Iris pigment epithelial cell (primary cell): ENCODE measurements around the gene ANKRD28.
A peak's percentile ranks its signal among the peaks of the same experiment; 100 is the strongest.
"Not testable (repeated sequence)": the region's sequence is repeated elsewhere in the genome, so short reads cannot be mapped to it uniquely, and the experiment has no call there.

Source experiments
- DNase-seq: peaks from one replicate; pipeline ENCODE4 v3.0.0-alpha.2; 2011; ENCODE audit warnings: low read depth

The ANKRD28 gene

DNA sequence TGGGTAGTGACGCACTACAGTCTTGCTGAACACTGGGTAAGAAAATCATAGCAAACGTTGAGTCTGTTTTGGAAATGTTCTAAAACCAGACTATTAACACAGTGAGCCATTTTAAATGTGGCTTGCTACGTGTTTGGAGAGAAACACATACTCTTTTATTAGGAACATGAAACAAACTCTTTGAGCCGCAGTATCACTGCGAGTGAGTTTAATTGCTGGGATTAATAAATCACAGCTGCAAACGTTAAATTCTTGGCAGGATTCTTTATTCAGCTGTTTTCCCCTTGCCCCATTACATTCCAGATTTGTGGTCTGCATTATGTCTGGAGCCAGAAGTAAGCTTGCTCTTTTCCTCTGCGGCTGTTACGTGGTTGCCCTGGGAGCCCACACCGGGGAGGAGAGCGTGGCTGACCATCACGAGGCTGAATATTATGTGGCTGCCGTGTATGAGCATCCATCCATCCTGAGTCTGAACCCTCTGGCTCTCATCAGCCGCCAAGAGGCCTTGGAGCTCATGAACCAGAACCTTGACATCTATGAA is 162.6 kb downstream of the ANKRD28 start:
- DNase-seq = peak; percentile 70

DNA sequence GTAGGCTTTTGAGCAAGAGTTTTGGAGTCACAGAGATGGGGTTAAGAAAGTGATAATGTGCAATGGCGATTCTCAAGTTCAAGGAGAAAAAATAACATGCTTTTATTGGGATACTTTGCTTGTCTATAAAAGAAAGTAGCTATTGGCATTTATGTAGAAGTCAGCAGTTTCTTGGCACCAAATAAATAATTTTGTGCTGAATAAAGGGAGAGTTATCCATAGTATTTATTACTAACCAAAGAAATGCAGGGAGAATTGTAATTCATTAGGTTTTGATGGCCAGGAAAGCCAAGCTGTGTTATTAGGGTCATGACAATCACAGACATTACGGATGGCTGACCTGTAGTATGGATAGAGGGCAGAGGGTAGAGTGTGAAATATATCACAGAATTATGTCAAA is 163.1 kb downstream of the ANKRD28 start:
- no peak for DNase-seq

DNA sequence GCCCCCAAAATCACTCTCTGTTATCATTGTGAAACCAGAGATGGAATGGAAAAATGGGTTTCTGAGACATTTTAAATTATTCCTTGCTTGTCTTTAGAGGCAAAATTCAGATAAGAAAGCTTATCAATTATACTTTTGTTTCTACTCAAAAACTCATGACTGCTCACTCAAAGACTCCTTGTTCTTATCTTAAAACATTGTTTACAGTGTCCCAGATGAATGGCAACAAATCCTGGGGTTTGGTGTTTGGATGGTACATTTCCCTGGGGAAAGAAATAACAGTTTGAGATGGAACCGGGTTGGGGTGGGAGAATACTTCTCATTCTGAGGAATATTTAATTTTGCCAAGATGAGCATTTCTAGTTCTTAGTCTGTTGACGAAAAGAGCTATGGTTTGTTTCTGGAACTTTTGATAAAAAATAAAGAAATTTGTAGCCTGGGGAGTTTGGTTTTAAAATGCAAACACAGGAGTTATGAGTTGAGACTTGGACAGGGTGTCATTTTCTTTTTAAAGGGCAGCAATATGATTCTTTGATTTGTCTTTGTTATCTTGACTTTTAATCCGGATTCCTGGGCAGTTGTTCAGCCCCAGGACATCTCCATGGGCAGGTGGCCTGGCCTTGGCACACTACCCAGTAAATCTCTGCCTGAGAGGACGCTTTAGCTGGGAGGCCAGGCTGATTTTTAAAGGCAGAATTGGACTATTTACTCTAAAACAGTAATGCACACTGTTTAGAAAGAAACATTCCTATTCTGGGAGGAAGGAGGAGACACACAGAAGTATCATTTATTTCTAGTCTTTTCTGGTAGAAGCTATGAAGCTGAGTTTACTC is 163.8 kb downstream of the ANKRD28 start:
- DNase-seq = peak; percentile 41

DNA sequence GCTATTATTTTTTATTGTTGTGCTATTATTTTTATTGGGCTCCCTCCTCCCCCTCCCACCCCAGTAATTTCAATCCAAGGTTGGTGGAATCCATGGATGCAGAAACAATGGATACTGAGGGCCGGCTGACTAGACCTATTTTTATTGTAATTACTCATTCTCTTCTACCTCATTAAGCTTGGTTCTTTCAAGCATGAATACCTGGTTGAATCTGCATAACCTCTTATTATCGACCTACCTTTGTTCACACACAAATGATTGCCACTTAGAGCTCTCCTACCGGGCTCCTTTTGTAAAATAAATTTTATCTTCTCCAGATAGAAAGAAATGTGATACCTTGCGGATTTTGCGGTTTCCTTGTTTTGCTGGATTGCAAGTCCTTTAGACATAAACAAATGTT is 164.6 kb downstream of the ANKRD28 start:
- no peak for DNase-seq

DNA sequence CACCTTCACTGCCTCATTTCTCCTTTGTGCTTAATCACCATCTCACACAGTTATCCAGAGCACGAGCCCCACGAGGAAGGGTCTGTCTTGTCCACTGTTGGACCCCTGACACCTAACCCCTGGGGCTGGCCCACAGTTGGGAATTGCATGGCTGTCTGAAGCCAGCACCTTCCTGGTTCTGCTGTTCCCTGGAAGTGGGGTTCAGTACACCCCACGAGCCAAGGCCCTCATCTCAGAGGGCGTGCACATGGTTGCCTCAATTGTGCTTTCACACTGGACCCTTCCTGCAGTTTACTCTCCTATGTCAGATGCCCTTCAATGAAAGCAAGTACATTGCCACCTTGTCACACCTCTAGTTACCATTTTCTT is 165.6 kb downstream of the ANKRD28 start:
- DNase-seq = no peak

DNA sequence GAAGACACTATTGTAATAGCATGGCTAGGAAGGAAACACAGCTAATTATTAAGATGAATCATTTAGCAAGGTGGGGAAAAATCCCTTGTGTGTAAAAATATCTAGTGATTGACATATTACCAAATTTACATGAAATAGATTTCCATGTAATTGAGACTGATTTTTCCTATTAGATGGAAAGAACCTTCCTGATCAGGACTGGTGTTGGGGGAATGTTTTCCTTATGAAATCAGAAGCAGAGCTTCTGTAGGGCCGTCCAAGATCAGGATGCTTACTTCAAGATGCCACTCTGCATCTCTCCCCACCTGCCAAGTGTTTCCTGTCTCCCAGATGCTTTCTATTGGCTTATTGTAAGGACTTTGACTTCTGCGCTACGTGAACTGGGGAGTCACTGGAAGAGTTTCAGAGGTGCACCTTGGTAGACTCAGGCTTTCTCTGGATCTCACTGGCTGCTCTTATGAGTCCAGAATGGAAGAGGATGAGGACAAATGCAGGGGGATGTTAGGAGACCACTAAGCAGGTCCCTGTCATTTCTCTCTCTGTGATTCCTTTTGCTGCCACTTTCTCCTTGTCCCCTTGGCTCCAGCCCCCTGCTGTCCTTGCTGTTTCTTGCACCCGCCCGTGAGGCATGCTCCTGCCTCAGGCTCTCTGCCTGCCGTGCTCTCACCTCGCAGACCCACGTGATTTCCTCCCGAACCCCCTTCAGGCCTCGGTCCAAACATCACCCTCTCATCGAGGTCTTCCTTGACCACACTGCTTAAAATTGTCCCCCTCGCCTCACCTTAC is 166.2 kb downstream of the ANKRD28 start:
- peak; percentile 14 for DNase-seq

DNA sequence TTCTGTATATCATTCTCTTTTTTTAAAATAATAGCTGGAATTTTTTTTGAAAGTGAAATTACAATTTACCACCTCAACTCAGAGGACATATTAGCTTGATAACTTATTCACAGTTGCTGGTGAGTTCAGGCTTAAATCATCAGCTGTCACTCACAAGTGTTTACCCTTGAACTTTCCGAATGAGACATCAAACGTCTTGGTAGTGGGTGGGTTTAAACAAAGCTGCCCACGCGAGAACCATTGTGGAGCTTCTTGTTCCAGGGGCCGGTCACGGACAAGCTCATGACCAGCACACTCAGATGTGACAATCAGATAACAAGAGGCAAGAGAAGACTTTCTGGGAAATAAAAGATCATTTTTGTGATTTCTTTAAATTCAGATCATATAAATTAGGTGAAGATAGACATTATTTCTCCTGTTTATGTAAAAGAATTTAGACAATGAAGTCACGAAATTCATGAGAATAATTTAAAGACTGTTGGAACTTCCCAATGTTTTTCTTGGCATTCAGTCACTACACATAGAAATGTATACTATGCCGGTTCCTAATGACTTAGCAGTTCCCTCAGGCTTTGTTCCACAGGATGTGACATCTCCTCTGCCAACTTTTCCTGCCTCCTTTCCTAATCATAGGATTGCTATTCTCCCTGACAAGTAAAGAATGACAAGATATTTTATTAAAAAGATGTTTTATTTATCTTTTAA is 167.0 kb downstream of the ANKRD28 start:
- DNase-seq = peak; percentile 84

DNA sequence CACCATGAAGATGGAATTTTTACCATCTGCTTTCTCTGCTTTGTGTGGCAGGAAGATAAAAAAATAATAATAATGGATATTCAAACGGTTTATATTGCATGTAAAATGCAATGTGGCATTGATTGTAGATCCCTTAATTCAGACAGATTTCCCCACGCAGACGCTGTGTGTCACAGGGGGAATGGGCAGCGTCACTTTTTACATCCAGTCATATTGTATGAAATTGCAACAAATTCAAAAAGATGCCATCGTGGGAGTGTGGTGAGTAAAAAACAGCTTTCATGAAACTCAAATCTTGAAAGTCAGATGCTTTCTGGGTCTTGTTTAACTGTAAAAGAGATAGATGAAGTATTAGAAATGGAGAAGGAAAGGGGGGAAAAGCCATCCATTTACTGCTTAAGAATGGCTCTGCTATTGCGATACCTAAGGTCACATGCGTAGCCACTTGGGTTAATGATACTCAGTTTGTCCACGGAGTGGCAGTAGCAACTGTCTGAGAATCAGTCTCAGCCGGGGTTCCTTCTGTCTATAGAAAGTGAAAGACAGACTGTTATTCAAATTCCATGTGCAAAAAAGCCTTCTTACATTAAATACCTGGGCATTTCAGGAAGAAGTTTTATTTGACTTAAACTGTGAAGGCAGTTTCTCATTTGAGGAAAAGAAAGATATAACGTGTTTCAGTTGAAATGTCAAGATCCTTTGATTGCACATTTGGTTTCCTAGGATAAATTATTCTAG is 167.8 kb downstream of the ANKRD28 start:
- DNase-seq = peak; percentile 90

DNA sequence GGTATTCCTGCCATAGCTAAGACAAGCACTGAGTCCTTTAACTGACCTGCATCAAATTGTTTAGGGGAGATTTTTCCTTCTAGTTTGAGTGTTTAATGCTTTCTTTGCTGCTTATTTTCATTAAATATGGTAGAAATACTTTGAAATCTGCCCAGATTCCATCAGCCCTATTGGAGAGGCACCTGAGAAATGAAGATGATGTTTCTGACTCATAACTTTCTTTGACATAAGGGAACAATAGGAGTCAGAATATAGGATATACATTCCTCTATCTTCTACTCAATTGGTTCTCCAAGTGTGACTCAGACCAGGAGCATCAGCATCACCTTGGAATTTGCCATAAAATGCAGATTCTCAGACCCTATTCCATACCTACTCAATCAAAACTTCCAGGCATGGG is 168.8 kb downstream of the ANKRD28 start:
- no peak for DNase-seq

DNA sequence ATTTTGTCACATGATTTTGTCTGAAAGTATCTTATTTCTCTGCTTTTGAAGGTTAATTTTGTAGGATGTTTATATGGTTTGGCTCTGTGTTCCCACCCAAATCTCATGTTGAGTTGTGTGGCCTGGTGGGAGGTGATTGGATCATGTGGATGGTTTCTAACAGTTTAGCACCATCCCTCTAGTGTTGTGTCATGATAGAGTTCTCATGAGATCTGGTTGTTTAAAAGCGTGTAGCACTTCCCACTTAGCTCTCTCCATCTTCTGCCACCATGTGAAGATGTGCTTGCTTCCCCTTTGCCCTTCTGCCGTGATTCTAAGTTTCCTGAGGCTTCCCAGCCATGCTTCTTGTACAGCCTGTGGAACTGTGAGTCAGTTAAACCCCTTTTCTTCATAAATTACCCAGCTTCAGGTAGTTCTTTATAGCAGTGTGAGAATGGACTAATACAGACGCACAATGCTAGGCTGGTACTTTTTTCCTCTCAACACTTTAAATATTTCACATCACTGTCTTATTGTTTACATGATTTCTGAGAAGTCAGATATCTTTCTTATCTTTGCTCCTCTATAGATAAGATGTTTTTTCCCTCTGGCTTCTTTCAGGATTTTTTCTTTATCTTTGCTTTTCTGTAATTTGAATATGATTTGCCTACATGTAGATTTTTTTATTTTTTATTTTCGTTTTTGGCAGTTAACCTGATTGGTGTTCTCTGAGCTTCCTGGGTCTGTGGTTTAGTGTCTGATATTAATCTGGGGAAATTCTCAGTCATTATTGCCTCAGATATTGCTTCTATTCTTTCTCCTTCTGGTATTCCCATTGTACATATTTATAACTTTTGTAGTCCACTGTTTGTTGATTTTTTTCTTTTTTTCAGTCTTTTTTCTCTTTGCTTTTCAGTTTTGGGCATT is 174.0 kb downstream of the ANKRD28 start:
- no peak for DNase-seq

DNA sequence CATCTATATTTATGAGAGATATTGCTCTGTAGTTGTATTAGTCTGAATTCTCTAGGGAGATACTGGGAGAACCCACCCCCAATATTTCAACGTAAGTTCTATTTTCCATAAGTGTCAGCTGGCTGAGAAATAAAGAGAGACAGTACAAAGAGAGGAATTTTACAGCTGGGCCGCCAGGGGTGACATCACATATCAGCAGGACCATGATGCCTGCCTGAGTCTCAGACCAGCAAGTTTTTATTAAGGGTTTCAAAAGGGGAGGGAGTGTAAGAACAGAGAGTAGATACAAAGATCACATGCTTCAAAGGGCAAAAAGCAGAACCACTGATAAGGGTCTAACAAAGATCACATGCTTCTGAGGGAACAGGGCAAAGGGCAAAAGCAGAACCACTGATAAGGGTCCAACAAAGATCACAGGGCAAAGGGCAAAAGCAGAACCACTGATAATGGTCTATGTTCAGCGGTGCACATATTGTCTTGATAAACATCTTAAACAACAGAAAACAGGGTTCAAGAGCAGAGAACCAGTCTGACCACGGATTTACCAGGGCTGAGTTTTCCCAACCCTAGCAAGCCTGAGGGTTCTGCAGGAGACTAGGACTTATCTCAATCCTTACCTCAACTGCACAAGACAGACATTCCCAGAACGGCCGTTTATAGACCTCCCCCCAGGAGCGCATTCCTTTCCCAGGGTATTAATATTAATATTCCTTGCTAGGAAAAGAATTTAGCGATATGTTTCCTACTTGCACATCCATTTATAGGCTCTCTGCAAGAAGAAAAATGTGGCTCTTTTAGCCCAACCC is 177.9 kb downstream of the ANKRD28 start:
- DNase-seq = not testable (repeated sequence)
